ENCODE data around the gene TNRC6C.
"Not testable (repeated sequence)": the region's sequence is repeated elsewhere in the genome, so short reads cannot be mapped to it uniquely, and the experiment has no call there.

- not testable (repeated sequence) for TF ChIP-seq CTCF (IDR thresholded peaks at IDR 0.05; ENCODE audit: low read depth, low read length, missing input control); MAX (IDR thresholded peaks at IDR 0.05); GABPA (IDR thresholded peaks at IDR 0.05 in 1 of 2, conservative IDR thresholded peaks at IDR 0.05 in 1 of 2); REST (IDR thresholded peaks at IDR 0.05); HNF4G (IDR thresholded peaks at IDR 0.05); RXRA (IDR thresholded peaks at IDR 0.05); TAF1 (conservative IDR thresholded peaks at IDR 0.05); ATF3 (IDR thresholded peaks at IDR 0.05); YY1 (IDR thresholded peaks at IDR 0.05); FOXA1 (IDR thresholded peaks at IDR 0.05); RAD21 (IDR thresholded peaks at IDR 0.05); HNF4A (conservative IDR thresholded peaks at IDR 0.05); ZBTB33 (IDR thresholded peaks at IDR 0.05)
Observed at GRCh38 chr17:78066976-78067375, 108.5 kb downstream of the TNRC6C start.
